ENCODE data around the gene BRME1. TPM values are rescaled to one million over a fixed set of nuclear protein-coding genes. Genes with fewer than 3 reads are reported as not detected.

The BRME1 gene
- total RNA-seq, 1 donor from 2014 or later: 0.49 TPM

DNA sequence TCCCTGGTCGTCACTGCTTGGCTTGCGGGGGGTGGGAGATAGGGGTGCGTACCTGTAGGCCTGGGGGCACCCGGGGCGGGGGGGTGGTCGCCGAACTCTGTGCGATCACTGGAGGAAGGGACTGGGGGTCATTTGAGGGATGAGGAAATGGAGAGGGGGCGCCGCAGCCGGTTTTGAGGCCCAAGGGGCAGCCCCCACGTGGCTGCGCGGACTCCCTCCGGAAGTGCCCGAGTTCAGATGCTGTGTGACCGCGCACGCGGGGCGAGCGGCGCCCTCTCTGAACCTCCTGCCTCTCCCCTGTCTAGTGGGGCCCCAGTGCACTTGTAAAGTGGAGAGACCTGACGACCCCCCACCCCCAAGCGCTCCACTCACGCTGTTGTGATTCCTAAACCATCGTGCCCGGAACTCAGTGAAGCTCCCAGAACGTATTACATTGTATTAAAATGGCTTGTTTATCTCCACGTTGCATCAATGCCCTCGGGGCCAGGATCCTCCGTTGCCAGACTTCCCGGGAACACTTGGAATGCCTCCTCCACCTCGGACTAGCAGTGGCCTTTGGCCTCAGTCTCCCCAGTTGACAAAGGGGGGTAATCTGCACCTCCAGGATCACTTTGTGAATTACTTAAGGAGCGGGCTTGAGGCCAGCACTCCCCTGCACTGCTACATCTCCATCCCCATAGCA is 31.9 kb downstream of the BRME1 start:
- H2AFZ ChIP-seq (replicated peaks): no peak overlapping the region
- H3K27me3 ChIP-seq: peaks cover 100% of the 10 kb centered on the region
- peak overlapping the region; percentile 52 for H3K4me3 Mint-ChIP-seq

DNA sequence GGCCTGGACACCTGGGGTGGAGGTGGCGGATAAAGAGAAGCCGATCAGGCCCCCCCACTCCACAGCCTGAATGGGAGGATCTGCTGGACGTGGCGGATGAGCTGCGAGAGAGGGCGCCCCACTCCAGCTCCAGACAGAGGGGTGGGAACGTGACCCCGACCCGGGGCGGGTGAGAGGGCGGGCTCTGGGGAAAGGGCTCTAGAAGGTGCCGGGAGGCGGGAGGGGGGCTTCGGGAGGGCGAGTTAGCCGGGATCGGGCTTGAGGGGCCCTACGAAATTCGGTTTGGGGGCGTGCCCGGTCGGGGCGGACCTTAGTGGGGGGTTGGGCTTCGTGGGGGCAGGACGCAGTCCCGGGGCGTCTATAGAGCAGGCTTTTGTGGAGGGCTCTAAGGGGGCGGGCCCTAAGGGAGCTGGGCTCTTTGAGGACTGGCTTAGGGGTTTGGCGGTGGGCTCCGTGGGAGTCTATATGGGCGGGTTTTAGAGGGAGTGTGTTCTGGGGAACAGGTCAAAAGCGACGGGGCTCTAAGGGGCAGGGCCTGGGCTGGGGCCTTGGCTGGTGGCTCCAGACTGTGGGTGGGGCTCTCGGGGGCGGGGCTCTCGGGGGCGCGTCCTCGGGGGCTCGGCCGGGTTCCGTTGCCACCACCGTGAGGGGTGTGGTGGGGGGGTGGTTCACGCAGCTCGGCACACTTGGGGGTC is 33.1 kb downstream of the BRME1 start:
- Histone ChIP-seq H3K4me2 (peak overlapping the region; percentile 70), H3K9ac (no peak overlapping the region), H3F3A (ENCODE audit: low read depth) (peaks cover 20% of the 10 kb centered on the region), H3K4me3 (peak overlapping the region; percentile 38), H3K36me3 (no peaks in the 10 kb centered on the region), H3K9me3 (ENCODE audit: low read depth) (no peaks in the 10 kb centered on the region), H4K20me1 (ENCODE audit: low read depth) (peaks cover 3% of the 10 kb centered on the region), H3K79me2 (ENCODE audit: low read depth) (no peaks in the 10 kb centered on the region), H2AFZ (replicated peaks) (peak overlapping the region; percentile 17), H3K27ac (no peak overlapping the region), H3K4me1 (peaks cover 7% of the 10 kb centered on the region), H3K27me3 (peaks cover 100% of the 10 kb centered on the region)
- no peaks in the 10 kb centered on the region for H3K9me3 Mint-ChIP-seq
- peak; percentile 89 for DNase-seq (ENCODE audit: low spot score)
- H3K27me3 Mint-ChIP-seq (ENCODE audit: insufficient read depth, low read depth): peaks cover 9% of the 10 kb centered on the region
- peaks cover 15% of the 10 kb centered on the region for H3K4me1 Mint-ChIP-seq
- no peaks in the 10 kb centered on the region for H3K36me3 Mint-ChIP-seq
- no peak overlapping the region for H3K27ac Mint-ChIP-seq
- TF ChIP-seq, protein P1, sequence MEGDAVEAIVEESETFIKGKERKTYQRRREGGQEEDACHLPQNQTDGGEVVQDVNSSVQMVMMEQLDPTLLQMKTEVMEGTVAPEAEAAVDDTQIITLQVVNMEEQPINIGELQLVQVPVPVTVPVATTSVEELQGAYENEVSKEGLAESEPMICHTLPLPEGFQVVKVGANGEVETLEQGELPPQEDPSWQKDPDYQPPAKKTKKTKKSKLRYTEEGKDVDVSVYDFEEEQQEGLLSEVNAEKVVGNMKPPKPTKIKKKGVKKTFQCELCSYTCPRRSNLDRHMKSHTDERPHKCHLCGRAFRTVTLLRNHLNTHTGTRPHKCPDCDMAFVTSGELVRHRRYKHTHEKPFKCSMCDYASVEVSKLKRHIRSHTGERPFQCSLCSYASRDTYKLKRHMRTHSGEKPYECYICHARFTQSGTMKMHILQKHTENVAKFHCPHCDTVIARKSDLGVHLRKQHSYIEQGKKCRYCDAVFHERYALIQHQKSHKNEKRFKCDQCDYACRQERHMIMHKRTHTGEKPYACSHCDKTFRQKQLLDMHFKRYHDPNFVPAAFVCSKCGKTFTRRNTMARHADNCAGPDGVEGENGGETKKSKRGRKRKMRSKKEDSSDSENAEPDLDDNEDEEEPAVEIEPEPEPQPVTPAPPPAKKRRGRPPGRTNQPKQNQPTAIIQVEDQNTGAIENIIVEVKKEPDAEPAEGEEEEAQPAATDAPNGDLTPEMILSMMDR (IDR thresholded peaks at IDR 0.05): peak; percentile 54
- TF ChIP-seq EZH2 (IDR thresholded peaks at IDR 0.05): no peak
- peak overlapping the region; percentile 80 for H3K4me3 Mint-ChIP-seq

More for the DNA sequence above, 31.9 kb downstream of the BRME1 start:
- no peaks in the 10 kb centered on the region for H3K9me3 Mint-ChIP-seq
- peaks cover 12% of the 10 kb centered on the region for H3K4me1 Mint-ChIP-seq
- no peaks in the 10 kb centered on the region for H3K9me3 ChIP-seq (ENCODE audit: low read depth)
- no peak overlapping the region for H3K4me2 ChIP-seq
- H3K27ac ChIP-seq: no peak overlapping the region
- H3K27ac Mint-ChIP-seq: peak overlapping the region; percentile 74
- peaks cover 20% of the 10 kb centered on the region for H3F3A ChIP-seq (ENCODE audit: low read depth)
- DNase-seq (ENCODE audit: low spot score): no peak
- H3K27me3 Mint-ChIP-seq (ENCODE audit: insufficient read depth, low read depth): peaks cover 12% of the 10 kb centered on the region
- H3K9ac ChIP-seq: no peak overlapping the region
- peaks cover 3% of the 10 kb centered on the region for H4K20me1 ChIP-seq (ENCODE audit: low read depth)
- H3K36me3 Mint-ChIP-seq: no peaks in the 10 kb centered on the region
- H3K79me2 ChIP-seq (ENCODE audit: low read depth): no peaks in the 10 kb centered on the region
- H3K4me1 ChIP-seq: peaks cover 7% of the 10 kb centered on the region
- no peak overlapping the region for H3K4me3 ChIP-seq
- no peaks in the 10 kb centered on the region for H3K36me3 ChIP-seq
- TF ChIP-seq, protein P1 (IDR thresholded peaks at IDR 0.05): no peak
- no peak for TF ChIP-seq EZH2phosphoT487 (IDR thresholded peaks at IDR 0.05)
- no peak for TF ChIP-seq EZH2 (IDR thresholded peaks at IDR 0.05)

DNA sequence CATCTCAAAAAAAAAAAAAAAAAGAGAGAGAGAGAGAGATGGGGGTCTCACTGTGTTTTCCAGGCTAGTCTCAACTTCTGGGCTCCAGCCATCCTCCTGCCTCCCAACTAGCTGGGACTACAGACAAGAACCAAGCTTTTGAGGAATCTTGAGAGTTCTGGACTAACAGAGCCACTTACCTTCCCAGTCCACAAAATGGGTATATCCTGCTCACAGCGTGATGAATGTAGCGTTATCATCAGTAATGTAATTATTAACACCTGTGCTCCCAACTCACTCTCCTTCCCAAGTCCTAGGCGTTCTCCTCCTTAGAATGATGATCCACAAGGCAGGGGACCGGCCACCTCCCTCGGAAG is 33.6 kb downstream of the BRME1 start:
- Mint-ChIP-seq H3K9me3 (no peaks in the 10 kb centered on the region), H3K36me3 (no peaks in the 10 kb centered on the region), H3K4me1 (peaks cover 15% of the 10 kb centered on the region), H3K4me3 (peak overlapping the region; percentile 80), H3K27ac (no peak overlapping the region), H3K27me3 (ENCODE audit: insufficient read depth, low read depth) (peaks cover 13% of the 10 kb centered on the region)
- DNase-seq (ENCODE audit: low spot score): no peak
- Histone ChIP-seq H2AFZ (replicated peaks) (no peak overlapping the region), H3K36me3 (no peaks in the 10 kb centered on the region), H3F3A (ENCODE audit: low read depth) (peaks cover 20% of the 10 kb centered on the region), H3K9ac (no peak overlapping the region), H3K4me1 (peaks cover 7% of the 10 kb centered on the region), H3K27me3 (peaks cover 100% of the 10 kb centered on the region), H4K20me1 (ENCODE audit: low read depth) (peaks cover 3% of the 10 kb centered on the region), H3K79me2 (ENCODE audit: low read depth) (no peaks in the 10 kb centered on the region), H3K4me3 (peak overlapping the region; percentile 38), H3K9me3 (ENCODE audit: low read depth) (no peaks in the 10 kb centered on the region), H3K4me2 (peak overlapping the region; percentile 70), H3K27ac (no peak overlapping the region)
- TF ChIP-seq EZH2 (IDR thresholded peaks at IDR 0.05): no peak
- TF ChIP-seq, protein P1 (IDR thresholded peaks at IDR 0.05): no peak
- TF ChIP-seq EZH2phosphoT487 (IDR thresholded peaks at IDR 0.05): no peak

All from neural progenitor cell (in vitro differentiated cells).